ENCODE results near the gene AATK.
"Not testable (repeated sequence)": the region's sequence is repeated elsewhere in the genome, so short reads cannot be mapped to it uniquely, and the experiment has no call there.

Gene AATK

DNA sequence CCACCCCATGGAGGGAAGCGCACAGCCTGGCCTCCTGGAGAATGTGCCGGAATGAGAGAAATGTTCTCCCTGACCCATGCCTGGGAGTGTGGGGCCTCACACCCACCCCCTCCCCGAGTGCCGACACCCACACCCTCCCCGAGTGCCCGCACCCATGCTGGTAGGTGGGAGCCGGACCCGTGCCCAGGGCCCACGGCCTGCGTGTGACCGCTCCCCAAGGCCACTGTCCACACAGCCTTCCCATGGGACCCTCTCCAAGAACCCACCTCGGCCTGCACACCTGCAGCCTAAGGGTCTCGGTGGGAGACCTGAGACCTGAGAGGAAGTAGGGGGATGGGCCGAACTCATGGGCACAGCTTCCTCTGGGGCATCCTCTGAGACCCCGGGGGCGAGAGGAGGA is 4.0 kb downstream of the AATK start:
- DNase-seq (ENCODE audit: low read depth in 2 of 2, low spot score in 1 of 2), result no peak

DNA sequence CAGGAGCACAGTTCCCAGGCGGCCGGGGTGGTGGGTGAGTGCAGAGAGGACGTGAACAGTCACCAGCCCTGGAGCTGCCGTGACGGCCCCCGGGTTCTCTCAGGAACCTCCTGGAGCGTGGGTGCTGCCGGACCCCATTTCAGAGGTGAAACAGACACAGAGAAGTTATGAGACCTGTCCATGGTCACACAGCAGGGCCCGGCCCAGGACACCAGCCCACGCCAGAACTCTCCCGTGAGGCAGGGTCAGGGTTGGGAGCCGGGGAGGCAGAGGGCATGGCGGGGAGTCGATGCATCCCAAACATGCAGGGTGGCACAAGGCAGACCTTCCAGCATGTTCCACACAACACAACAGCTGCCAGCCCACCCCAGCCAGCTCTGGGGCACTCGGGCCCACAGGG is 4.5 kb downstream of the AATK start:
- DNase-seq (ENCODE audit: low read depth in 2 of 2, low spot score in 1 of 2), result no peak

- no peak for DNase-seq (ENCODE audit: low read depth in 2 of 2, low spot score in 1 of 2)
Observed at GRCh38 chr17:81160747-81161453, 5.1 kb downstream of the AATK start.

DNA sequence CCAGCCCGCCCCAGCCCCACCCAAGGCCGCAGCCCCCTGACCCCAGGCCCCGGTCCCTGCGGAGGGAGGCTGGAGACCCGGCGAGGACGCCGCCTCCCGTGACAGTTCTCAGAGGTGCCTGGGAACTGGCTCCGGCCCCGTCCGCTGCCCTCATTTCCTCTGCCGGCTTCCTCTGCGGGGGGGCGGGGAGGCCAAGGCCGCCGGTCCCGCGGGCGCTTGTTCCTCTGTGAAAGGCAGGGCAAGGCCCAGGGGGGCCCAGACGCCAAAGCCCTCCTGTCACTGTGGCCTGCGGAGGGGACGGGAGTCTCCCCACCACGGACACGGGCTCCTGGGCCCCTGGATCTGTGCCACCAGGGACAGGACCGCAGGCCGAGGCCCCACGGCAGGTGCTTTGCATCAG is 5.7 kb downstream of the AATK start:
- DNase-seq (ENCODE audit: low read depth in 2 of 2, low spot score in 1 of 2), result no peak

GRCh38 chr17:81159611-81160265 is 6.3 kb downstream of the AATK start:
- no peak for DNase-seq (ENCODE audit: low read depth in 2 of 2, low spot score in 1 of 2)

DNA sequence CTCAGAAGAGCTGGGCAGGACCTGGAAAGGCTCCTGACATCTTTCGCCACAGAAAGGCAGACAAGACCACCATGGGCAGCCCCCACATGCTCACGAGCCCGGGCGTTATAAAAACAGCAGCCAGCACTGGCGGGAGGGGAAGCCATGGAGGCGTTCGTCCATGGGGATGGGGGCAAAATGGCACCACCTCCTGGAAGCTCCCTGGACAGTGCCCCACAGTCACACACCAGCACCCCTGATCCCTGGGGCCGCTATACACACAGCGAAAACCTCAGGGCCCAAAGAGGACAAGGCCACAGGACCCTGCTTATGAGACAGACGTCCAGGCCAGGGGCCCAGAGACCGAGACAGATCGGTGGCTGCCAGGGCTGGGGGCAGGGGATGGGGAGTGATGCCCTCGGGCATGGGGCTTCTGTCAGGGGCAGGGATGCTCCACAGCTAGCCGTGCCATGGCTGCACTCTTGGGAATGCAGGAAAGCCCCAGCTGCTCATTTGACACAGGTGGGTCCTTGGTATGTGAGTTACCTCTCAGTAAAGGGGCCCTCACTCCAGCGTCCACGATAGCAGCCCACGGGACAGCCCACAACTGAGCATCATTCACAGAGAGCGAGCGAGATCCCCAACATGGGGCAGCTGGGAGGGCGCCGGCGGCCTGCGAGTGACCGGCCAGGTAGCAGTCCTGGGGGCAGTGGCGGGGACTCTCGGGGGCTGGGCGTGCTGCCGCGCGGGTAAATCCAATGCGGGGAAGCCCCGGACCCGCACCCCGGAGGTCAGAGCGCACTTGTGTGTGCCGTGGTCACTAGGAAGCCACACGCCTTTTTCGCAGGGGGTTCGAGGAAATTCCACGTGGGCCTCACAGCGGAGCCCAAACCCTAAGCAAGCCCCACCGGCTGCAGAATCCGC is 7.1 kb downstream of the AATK start:
- DNase-seq (ENCODE audit: low read depth in 2 of 2, low spot score in 1 of 2), result no peak

DNA sequence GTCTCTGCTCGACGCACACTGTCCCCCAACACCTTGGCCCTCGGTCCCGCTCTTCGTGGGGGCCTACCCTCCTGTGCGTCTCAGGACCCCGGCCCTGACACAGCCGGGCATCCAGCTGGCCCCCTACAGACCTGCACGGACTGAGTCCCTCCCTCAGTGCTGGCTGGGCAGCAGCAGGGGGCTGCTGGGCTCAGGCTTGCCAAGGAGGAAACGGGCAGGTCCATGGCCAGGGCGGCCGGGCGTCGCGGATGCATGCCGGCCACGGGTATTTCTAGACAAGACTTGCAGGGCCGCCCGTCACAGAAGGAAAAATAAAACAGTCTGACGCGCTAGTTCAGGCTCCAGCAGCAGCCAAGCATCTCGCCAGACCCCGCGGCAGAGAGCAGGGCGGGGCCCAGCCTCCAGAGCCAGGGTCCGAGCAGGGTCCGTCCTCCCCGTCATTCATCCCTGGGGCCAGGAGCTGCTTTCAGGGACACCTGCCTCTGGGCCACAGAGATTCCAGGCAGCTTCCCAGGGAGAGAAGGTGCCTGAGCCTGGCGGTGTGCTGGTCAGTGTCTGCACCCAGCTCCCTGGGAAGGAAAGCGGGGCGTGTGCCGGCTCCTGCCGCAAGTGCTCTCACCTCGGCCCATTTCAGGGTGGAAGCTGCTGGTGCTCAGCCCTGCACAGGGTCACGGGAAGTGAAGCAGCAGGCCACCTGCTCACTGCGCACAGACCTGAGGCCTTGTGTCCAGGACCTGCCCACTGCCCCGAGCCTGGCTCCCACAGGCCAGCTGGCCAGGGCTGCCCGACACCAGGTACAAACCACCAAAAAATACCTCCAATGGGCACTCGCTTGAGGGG is 8.0 kb downstream of the AATK start:
- no peak for DNase-seq (ENCODE audit: low read depth in 2 of 2, low spot score in 1 of 2)

GRCh38 chr17:81156866-81157805 is 8.9 kb downstream of the AATK start:
- DNase-seq (ENCODE audit: low read depth in 2 of 2, low spot score in 1 of 2), result no peak

- no peak for DNase-seq (ENCODE audit: low read depth in 2 of 2, low spot score in 1 of 2)
Observed at GRCh38 chr17:81154961-81155360, 11.1 kb downstream of the AATK start.

DNA sequence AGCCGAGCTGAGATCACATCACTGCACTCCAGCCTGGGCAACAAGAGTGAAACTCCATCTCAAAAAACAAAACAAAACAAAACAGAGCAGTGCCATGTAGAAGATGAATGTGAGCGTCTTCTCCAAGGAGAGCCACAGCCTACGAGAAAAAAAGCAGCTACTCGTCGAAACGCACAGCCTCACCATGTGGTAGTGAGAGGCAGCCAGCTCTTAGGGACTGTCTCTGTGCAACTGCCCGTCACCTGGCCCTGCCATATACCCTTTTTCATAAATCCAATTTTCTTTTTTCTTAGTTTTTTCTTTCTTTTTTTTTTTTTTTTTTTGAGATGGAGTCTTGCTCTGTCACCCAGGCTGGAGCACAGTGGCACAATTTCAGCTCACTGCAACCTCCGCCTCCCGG is 12.0 kb downstream of the AATK start:
- not testable (repeated sequence) for DNase-seq (ENCODE audit: low read depth in 2 of 2, low spot score in 1 of 2)

- no peak for DNase-seq (ENCODE audit: low read depth in 2 of 2, low spot score in 1 of 2)
Observed at GRCh38 chr17:81153340-81153803, 12.6 kb downstream of the AATK start.

DNA sequence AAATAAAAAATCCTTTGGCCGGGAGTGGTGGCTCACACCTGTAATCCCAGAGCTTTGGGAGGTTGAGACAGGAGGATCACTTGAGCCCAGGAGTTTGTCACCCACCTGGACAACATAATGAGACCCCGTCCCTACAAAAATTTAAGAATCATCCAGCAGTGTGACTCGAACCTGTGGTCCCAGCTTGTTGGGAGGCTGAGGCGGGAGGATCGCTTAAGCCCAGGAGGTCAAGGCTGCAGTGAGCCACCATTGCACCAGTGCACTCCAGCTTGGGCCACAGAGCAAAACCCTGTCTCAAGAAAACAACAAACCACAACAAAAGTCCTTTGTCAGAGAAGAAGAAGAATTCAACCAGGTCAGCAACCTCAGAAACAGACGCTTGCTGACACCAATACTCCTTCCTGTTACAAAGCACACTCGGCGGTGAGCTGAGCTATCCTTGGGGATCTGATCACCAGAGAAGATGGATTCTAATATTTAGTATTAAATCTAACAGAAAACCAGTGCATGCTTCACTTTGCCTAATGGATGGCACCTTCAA is 13.7 kb downstream of the AATK start:
- DNase-seq (ENCODE audit: low read depth in 2 of 2, low spot score in 1 of 2), result no peak

- no peak for DNase-seq (ENCODE audit: low read depth in 2 of 2, low spot score in 1 of 2)
Observed at GRCh38 chr17:81151278-81151677, 14.7 kb downstream of the AATK start.

DNA sequence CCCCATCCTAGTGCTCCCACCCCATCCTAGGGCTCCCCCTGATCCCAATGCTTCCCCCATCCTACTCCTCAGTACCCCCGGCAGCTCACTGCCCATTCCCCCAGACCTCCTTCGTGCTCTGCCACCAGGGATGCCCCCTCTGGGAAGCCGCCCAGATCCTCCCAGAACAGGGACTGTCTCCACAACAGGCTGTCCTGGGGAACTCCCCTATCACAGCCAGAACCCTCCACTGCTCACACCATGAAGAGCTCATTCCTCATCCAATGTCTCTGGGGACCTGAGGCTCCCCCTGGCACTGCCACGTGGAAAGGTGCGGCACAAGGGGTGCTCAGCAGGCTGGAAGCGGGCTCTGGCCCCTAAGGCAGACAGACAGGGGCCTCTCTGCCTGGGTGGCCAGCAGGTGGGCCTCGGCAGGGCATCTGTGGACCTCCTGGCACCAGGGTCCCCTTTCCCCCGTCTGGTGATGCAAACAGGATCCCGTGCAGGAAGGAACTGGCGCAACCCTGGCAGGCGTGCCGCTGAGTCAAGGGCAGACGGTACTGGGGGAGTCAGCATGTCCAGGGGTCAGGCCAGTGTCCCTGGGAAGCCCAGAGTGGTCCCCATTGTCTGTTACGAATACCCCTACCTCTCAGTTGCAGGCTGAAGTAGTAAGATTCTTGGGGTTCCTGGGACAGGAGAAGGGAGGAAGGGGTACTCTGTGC is 15.5 kb downstream of the AATK start:
- DNase-seq (ENCODE audit: low read depth in 2 of 2, low spot score in 1 of 2), result no peak

GRCh38 chr17:81148986-81149533 is 17.0 kb downstream of the AATK start:
- DNase-seq (ENCODE audit: low read depth in 2 of 2, low spot score in 1 of 2), result no peak

DNA sequence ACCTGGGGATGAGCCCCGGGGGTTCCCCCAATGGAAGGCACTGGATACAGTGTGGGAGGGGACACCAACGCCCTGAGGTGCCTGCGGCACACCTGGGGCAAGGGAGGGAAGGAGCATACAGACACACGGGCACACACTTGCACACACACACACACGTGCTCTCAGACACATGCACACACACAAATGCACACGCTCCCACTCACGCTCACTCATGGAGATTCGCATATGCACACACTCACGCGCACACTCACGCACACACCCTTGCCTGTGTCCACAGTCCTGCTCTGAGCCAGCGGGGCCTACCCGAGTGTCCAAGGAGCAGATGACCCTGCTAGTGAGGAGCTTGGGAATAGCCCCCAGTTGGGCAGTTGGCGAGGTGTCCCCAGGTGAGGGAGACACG is 17.4 kb downstream of the AATK start:
- DNase-seq (ENCODE audit: low read depth in 2 of 2, low spot score in 1 of 2), result no peak

- DNase-seq (ENCODE audit: low read depth in 2 of 2, low spot score in 1 of 2), result no peak
Observed at GRCh38 chr17:81147701-81148100, 18.3 kb downstream of the AATK start.

DNA sequence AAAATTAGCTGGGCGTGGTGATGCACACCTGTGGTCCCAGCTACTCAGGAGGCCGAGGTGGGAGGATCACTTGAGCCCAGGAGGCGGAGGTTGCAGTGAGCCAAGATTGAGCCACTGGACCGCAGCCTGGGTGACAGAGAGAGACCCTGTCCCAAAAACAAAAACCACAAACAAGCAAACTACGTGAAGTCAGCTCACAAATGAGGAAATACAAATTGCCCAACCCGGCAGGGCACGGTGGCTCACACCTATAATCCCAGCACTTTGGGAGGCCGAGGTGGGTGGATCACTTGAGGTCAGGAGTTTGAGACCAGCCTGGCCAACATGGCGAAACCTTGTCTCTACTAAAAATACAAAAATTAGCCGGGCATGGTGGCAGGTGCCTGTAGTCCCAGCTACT is 19.8 kb downstream of the AATK start:
- DNase-seq (ENCODE audit: low read depth in 2 of 2, low spot score in 1 of 2), result not testable (repeated sequence)

DNA sequence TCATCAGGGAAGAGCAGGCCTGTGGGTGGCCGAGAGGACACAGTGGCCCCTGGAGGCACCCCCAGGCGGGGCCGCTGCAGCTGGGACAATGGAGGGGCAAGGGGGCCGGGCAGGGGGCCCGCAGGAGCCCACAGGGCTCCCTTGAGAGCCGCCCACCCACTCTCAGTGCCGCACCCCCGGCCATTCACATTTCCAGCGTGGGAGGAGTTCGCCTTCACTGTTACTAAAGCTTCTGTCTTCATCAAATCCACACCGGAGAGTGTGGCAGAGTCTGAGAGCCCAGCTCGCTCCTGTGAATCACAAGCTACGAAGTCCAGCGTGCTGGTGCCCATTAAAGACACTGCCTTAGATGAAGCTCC is 21.6 kb downstream of the AATK start:
- no peak for DNase-seq (ENCODE audit: low read depth in 2 of 2, low spot score in 1 of 2)
